Measurements from ENCODE around the gene NEBL.

NEBL gene

GRCh38 chr10:20877986-20878983 lies 18.8 kb downstream of the NEBL start:
- TF ChIP-seq SUZ12 (IDR thresholded peaks at IDR 0.05; ENCODE audit: extremely low read depth, insufficient read depth, insufficient read length), result no peak

GRCh38 chr10:20877554-20877953 lies 19.6 kb downstream of the NEBL start:
- no peak for DNase-seq (ENCODE audit: low read depth, low spot score)
- Histone ChIP-seq H3K4me3 (ENCODE audit: insufficient read length, low read depth) (no peak overlapping the region), H3K36me3 (ENCODE audit: insufficient read depth, insufficient read length, low read length) (no peaks in the 10 kb centered on the region), H3K9me3 (ENCODE audit: insufficient read depth, low read length) (no peaks in the 10 kb centered on the region), H3K27me3 (ENCODE audit: insufficient read depth, insufficient read length) (no peaks in the 10 kb centered on the region), H3K4me1 (ENCODE audit: insufficient read depth, insufficient read length) (no peaks in the 10 kb centered on the region), H3K9ac (ENCODE audit: insufficient read length, low read depth) (no peak overlapping the region)
- TF ChIP-seq SUZ12 (IDR thresholded peaks at IDR 0.05; ENCODE audit: extremely low read depth, insufficient read depth, insufficient read length) (no peak), ZNF274 (IDR thresholded peaks at IDR 0.05; ENCODE audit: low read depth, low read length) (no peak), YY1 (IDR thresholded peaks at IDR 0.05; ENCODE audit: insufficient read depth, insufficient read length) (no peak)

More at GRCh38 chr10:20877986-20878983, 18.8 kb downstream of the NEBL start:
- Histone ChIP-seq H3K27me3 (ENCODE audit: insufficient read depth, insufficient read length) (no peaks in the 10 kb centered on the region), H3K4me3 (ENCODE audit: insufficient read length, low read depth) (no peak overlapping the region), H3K36me3 (ENCODE audit: insufficient read depth, insufficient read length, low read length) (no peaks in the 10 kb centered on the region), H3K9me3 (ENCODE audit: insufficient read depth, low read length) (no peaks in the 10 kb centered on the region), H3K9ac (ENCODE audit: insufficient read length, low read depth) (no peak overlapping the region), H3K4me1 (ENCODE audit: insufficient read depth, insufficient read length) (no peaks in the 10 kb centered on the region)
- no peak for DNase-seq (ENCODE audit: low read depth, low spot score)

GRCh38 chr10:20874261-20874660 lies 22.9 kb downstream of the NEBL start:
- no peaks in the 10 kb centered on the region for H3K27me3 ChIP-seq (ENCODE audit: insufficient read depth, insufficient read length)
- H3K4me3 ChIP-seq (ENCODE audit: insufficient read length, low read depth), result no peak overlapping the region
- TF ChIP-seq SUZ12 (IDR thresholded peaks at IDR 0.05; ENCODE audit: extremely low read depth, insufficient read depth, insufficient read length) (no peak), YY1 (IDR thresholded peaks at IDR 0.05; ENCODE audit: insufficient read depth, insufficient read length) (no peak), ZNF274 (IDR thresholded peaks at IDR 0.05; ENCODE audit: low read depth, low read length) (no peak)
- H3K36me3 ChIP-seq (ENCODE audit: insufficient read depth, insufficient read length, low read length), result no peaks in the 10 kb centered on the region
- no peak overlapping the region for H3K9ac ChIP-seq (ENCODE audit: insufficient read length, low read depth)
- H3K4me1 ChIP-seq (ENCODE audit: insufficient read depth, insufficient read length), result no peaks in the 10 kb centered on the region
- no peak for DNase-seq (ENCODE audit: low read depth, low spot score)
- H3K9me3 ChIP-seq (ENCODE audit: insufficient read depth, low read length), result no peaks in the 10 kb centered on the region

- TF ChIP-seq YY1 (IDR thresholded peaks at IDR 0.05; ENCODE audit: insufficient read depth, insufficient read length) (no peak), SUZ12 (IDR thresholded peaks at IDR 0.05; ENCODE audit: extremely low read depth, insufficient read depth, insufficient read length) (no peak), ZNF274 (IDR thresholded peaks at IDR 0.05; ENCODE audit: low read depth, low read length) (no peak)
- Histone ChIP-seq H3K36me3 (ENCODE audit: insufficient read depth, insufficient read length, low read length) (no peaks in the 10 kb centered on the region), H3K4me1 (ENCODE audit: insufficient read depth, insufficient read length) (no peaks in the 10 kb centered on the region), H3K9me3 (ENCODE audit: insufficient read depth, low read length) (no peaks in the 10 kb centered on the region), H3K27me3 (ENCODE audit: insufficient read depth, insufficient read length) (no peaks in the 10 kb centered on the region), H3K9ac (ENCODE audit: insufficient read length, low read depth) (no peak overlapping the region), H3K4me3 (ENCODE audit: insufficient read length, low read depth) (no peak overlapping the region)
- DNase-seq (ENCODE audit: low read depth, low spot score), result peak; percentile 9
These were observed 25.1 kb downstream of the NEBL start for GRCh38 chr10:20871970-20872369.

GRCh38 chr10:20870834-20871233 lies 26.3 kb downstream of the NEBL start:
- Histone ChIP-seq H3K4me3 (ENCODE audit: insufficient read length, low read depth) (no peak overlapping the region), H3K9me3 (ENCODE audit: insufficient read depth, low read length) (no peaks in the 10 kb centered on the region), H3K9ac (ENCODE audit: insufficient read length, low read depth) (no peak overlapping the region), H3K27me3 (ENCODE audit: insufficient read depth, insufficient read length) (no peaks in the 10 kb centered on the region), H3K4me1 (ENCODE audit: insufficient read depth, insufficient read length) (no peaks in the 10 kb centered on the region), H3K36me3 (ENCODE audit: insufficient read depth, insufficient read length, low read length) (no peaks in the 10 kb centered on the region)
- DNase-seq (ENCODE audit: low read depth, low spot score), result no peak
- TF ChIP-seq SUZ12 (IDR thresholded peaks at IDR 0.05; ENCODE audit: extremely low read depth, insufficient read depth, insufficient read length) (no peak), ZNF274 (IDR thresholded peaks at IDR 0.05; ENCODE audit: low read depth, low read length) (no peak), YY1 (IDR thresholded peaks at IDR 0.05; ENCODE audit: insufficient read depth, insufficient read length) (no peak)

GRCh38 chr10:20863008-20863407 lies 34.1 kb downstream of the NEBL start:
- TF ChIP-seq ZNF274 (IDR thresholded peaks at IDR 0.05; ENCODE audit: low read depth, low read length), result no peak
- TF ChIP-seq YY1 (IDR thresholded peaks at IDR 0.05; ENCODE audit: insufficient read depth, insufficient read length), result no peak
- no peak for TF ChIP-seq SUZ12 (IDR thresholded peaks at IDR 0.05; ENCODE audit: extremely low read depth, insufficient read depth, insufficient read length)
- Histone ChIP-seq H3K27me3 (ENCODE audit: insufficient read depth, insufficient read length) (no peaks in the 10 kb centered on the region), H3K4me3 (ENCODE audit: insufficient read length, low read depth) (no peak overlapping the region), H3K36me3 (ENCODE audit: insufficient read depth, insufficient read length, low read length) (no peaks in the 10 kb centered on the region), H3K4me1 (ENCODE audit: insufficient read depth, insufficient read length) (no peaks in the 10 kb centered on the region), H3K9ac (ENCODE audit: insufficient read length, low read depth) (no peak overlapping the region), H3K9me3 (ENCODE audit: insufficient read depth, low read length) (no peaks in the 10 kb centered on the region)
- no peak for DNase-seq (ENCODE audit: low read depth, low spot score)

GRCh38 chr10:20858292-20859124 lies 38.6 kb downstream of the NEBL start:
- Histone ChIP-seq H3K36me3 (ENCODE audit: insufficient read depth, insufficient read length, low read length) (no peaks in the 10 kb centered on the region), H3K9me3 (ENCODE audit: insufficient read depth, low read length) (no peaks in the 10 kb centered on the region), H3K9ac (ENCODE audit: insufficient read length, low read depth) (no peak overlapping the region), H3K27me3 (ENCODE audit: insufficient read depth, insufficient read length) (no peaks in the 10 kb centered on the region), H3K4me1 (ENCODE audit: insufficient read depth, insufficient read length) (no peaks in the 10 kb centered on the region), H3K4me3 (ENCODE audit: insufficient read length, low read depth) (no peak overlapping the region)
- TF ChIP-seq SUZ12 (IDR thresholded peaks at IDR 0.05; ENCODE audit: extremely low read depth, insufficient read depth, insufficient read length) (no peak), ZNF274 (IDR thresholded peaks at IDR 0.05; ENCODE audit: low read depth, low read length) (no peak), YY1 (IDR thresholded peaks at IDR 0.05; ENCODE audit: insufficient read depth, insufficient read length) (no peak)
- DNase-seq (ENCODE audit: low read depth, low spot score), result no peak

All from NT2/D1 (cell line).